GM12891 (cell line): ENCODE measurements around the gene GOLGA6A.

Source experiments
- PAX5 ChIP-seq: IDR thresholded peaks from 2 replicates; pipeline ENCODE4 v1.6.1; 2011; ENCODE audit warnings: low read length, moderate library complexity, mild to moderate bottlenecking; ENCODE audit not compliant: insufficient read depth, severe bottlenecking
- POLR2A ChIP-seq: IDR thresholded peaks from 2 replicates; pipeline ENCODE4 v1.6.1; 2011; ENCODE audit warnings: low read depth, low read length, control low read depth
- POLR2AphosphoS5 ChIP-seq: IDR thresholded peaks from 2 replicates; pipeline ENCODE4 v1.6.1; 2011; ENCODE audit warnings: low read depth, low read length, control low read depth
- POU2F2 ChIP-seq: IDR thresholded peaks from 2 replicates; pipeline ENCODE4 v1.6.1; 2011; ENCODE audit warnings: low read depth, mild to moderate bottlenecking, control low read depth, low read length, moderate library complexity
- SPI1 ChIP-seq: IDR thresholded peaks from 2 replicates; pipeline ENCODE4 v1.6.1; 2011; ENCODE audit warnings: low read depth, low read length, control low read depth

GRCh38 chr15:74062236-74062635 lies 20.1 kb downstream of the GOLGA6A start:
- TF ChIP-seq POLR2AphosphoS5 (no peak), POLR2A (no peak), PAX5 (no peak), SPI1 (no peak), POU2F2 (no peak)
